Endothelial cell of umbilical vein (primary cell): ENCODE measurements around the gene ABCD3. TPM values are rescaled to one million over a fixed set of nuclear protein-coding genes. Genes with fewer than 3 reads are reported as not detected.

Source experiments
- BruUV-seq: library from RNA; stranded (reverse); fragments of 400-500 nt; replicated peaks from 2 replicates; lab custom pipeline; 2021; lab: Mats Ljungman, UMichigan
- CTCF ChIA-PET: fragments of 300-600, 350-600 bp; sonication (Branson Sonifier 250); formaldehyde crosslinking; loops from one replicate; lab custom pipeline; 2021; ENCODE audit warnings: antibody characterized with exemption, inconsistent platforms; lab: Charles Lee
- POLR2A ChIA-PET: fragments of 300-600, 350-600 bp; sonication (Branson Sonifier 250); formaldehyde crosslinking; loops from one replicate; lab custom pipeline; 2021; ENCODE audit warnings: antibody characterized with exemption, inconsistent platforms; lab: Charles Lee
- DNase-seq: peaks from one replicate; pipeline ENCODE4 v3.0.0-alpha.2; 2011; ENCODE audit warnings: low read depth, low spot score
- FAIRE-seq: peaks from 2 replicates; lab custom pipeline; 2011; peaks lifted over from hg19 to GRCh38; lab: Jason Lieb, UNC
- H2AFZ ChIP-seq: 2 replicates; pipeline ENCODE4 v1.6.0; 2012; ENCODE audit warnings: low read depth, low read length, control low read depth, inconsistent platforms
- H3K27ac ChIP-seq: 2 replicates; pipeline ENCODE4 v1.5.1; 2011; ENCODE audit warnings: low read depth, mild to moderate bottlenecking, control low read depth, low read length, moderate library complexity; ENCODE audit not compliant: insufficient read depth
- H3K27me3 ChIP-seq, 2 experiments: 2 replicates each; pipeline versions ENCODE4 v1.6.0 to v1.6.1; 2011; ENCODE audit warnings: low read length in 2 of 2, mixed read lengths in 1 of 2; ENCODE audit not compliant: control insufficient read depth in 2 of 2, insufficient read depth in 2 of 2
- H3K36me3 ChIP-seq, 2 experiments: 2 replicates in 1 of 2; 3 replicates in 1 of 2; pipeline ENCODE4 v1.5.1; 2011; ENCODE audit warnings: low read length in 2 of 2, mild to moderate bottlenecking in 1 of 2, moderate library complexity in 1 of 2; ENCODE audit not compliant: control insufficient read depth in 2 of 2, insufficient read depth in 2 of 2; ENCODE audit errors: extremely low read depth in 1 of 2
- H3K4me1 ChIP-seq: 3 replicates; pipeline ENCODE4 v1.5.1; 2011; ENCODE audit warnings: mild to moderate bottlenecking, low read length; ENCODE audit not compliant: control insufficient read depth, insufficient read depth; ENCODE audit errors: extremely low read depth
- H3K4me2 ChIP-seq: 2 replicates; pipeline ENCODE4 v1.6.1; 2011; ENCODE audit warnings: low read length, control low read depth, mixed read lengths; ENCODE audit not compliant: insufficient read depth
- H3K4me3 ChIP-seq, 3 experiments: fragments of 200-600 bp in 1 of 3; sonication (generic), shearing (Covaris generic) in 1 of 3; replicated peaks in 1 of 3; 2 replicates each; pipeline ENCODE4 v1.5.1; 2011 to 2016; ENCODE audit warnings: control low read depth in 3 of 3, low read length in 3 of 3, mild to moderate bottlenecking in 2 of 3, inconsistent platforms in 1 of 3, low read depth in 1 of 3, moderate library complexity in 1 of 3; ENCODE audit not compliant: insufficient read depth in 1 of 3
- H3K79me2 ChIP-seq: 2 replicates; pipeline ENCODE4 v1.6.0; 2012; ENCODE audit warnings: low read length, inconsistent platforms; ENCODE audit not compliant: control insufficient read depth, insufficient read depth
- H3K9ac ChIP-seq: replicated peaks from 2 replicates; pipeline ENCODE3; 2011; ENCODE audit warnings: low read length, control low read depth; ENCODE audit not compliant: insufficient read depth; ENCODE audit errors: extremely low read depth
- H3K9me1 ChIP-seq: replicated peaks from 3 replicates; pipeline ENCODE4 v1.6.0; 2011; ENCODE audit warnings: mild to moderate bottlenecking, low read length; ENCODE audit not compliant: control insufficient read depth, insufficient read depth; ENCODE audit errors: extremely low read depth
- H3K9me3 ChIP-seq: replicated peaks from 2 replicates; pipeline ENCODE4 v1.5.1; 2012; ENCODE audit warnings: low read length, inconsistent platforms; ENCODE audit not compliant: control insufficient read depth, insufficient read depth
- H4K20me1 ChIP-seq: replicated peaks from 2 replicates; pipeline ENCODE3; 2011; ENCODE audit warnings: mild to moderate bottlenecking, low read length; ENCODE audit not compliant: control insufficient read depth, insufficient read depth; ENCODE audit errors: extremely low read depth
- CTCF ChIP-seq, 2 donors: IDR thresholded peaks; 1 replicate in 1 of 2; 2 replicates in 1 of 2; pipeline ENCODE4 v1.5.1; 2011; ENCODE audit warnings: low read length in 2 of 2, mild to moderate bottlenecking in 2 of 2, moderate library complexity in 2 of 2, control low read depth in 1 of 2, inconsistent platforms in 1 of 2, low read depth in 1 of 2; ENCODE audit not compliant: insufficient read depth in 1 of 2; ENCODE audit errors: extremely low read depth in 1 of 2
- EZH2 ChIP-seq: IDR thresholded peaks from 2 replicates; pipeline ENCODE4 v1.6.1; 2012; ENCODE audit warnings: borderline replicate concordance, low read depth, mild to moderate bottlenecking, moderate library complexity, low read length, inconsistent platforms; ENCODE audit not compliant: severe bottlenecking
- FOS ChIP-seq: IDR thresholded peaks from 2 replicates; pipeline ENCODE4 v1.6.1; 2011; ENCODE audit warnings: mild to moderate bottlenecking, low read length, moderate library complexity, borderline replicate concordance; ENCODE audit not compliant: insufficient read depth
- GATA2 ChIP-seq: IDR thresholded peaks from 2 replicates; pipeline ENCODE4 v1.7.0; 2011; ENCODE audit warnings: low read depth, mild to moderate bottlenecking, moderate library complexity, mixed read lengths, low read length; ENCODE audit not compliant: insufficient read length, insufficient read depth
- JUN ChIP-seq: IDR thresholded peaks from 2 replicates; pipeline ENCODE4 v1.6.1; 2011; ENCODE audit warnings: borderline replicate concordance, low read depth; ENCODE audit not compliant: insufficient read length, insufficient read depth
- MAX ChIP-seq: IDR thresholded peaks from 2 replicates; pipeline ENCODE4 v1.6.1; 2011; ENCODE audit not compliant: insufficient read depth, insufficient read length
- MYC ChIP-seq: IDR thresholded peaks from one replicate; pipeline ENCODE4 v1.6.1; 2011; ENCODE audit warnings: mild to moderate bottlenecking, low read depth, low read length
- POLR2A ChIP-seq: IDR thresholded peaks from 2 replicates; pipeline ENCODE4 v1.6.1; 2012; ENCODE audit warnings: low read depth, mild to moderate bottlenecking, control low read depth, low read length
- POLR2AphosphoS5 ChIP-seq: IDR thresholded peaks from 2 replicates; pipeline ENCODE4 v1.6.1; 2012; ENCODE audit warnings: low read depth, mild to moderate bottlenecking, control low read depth, low read length, moderate library complexity; ENCODE audit not compliant: insufficient read depth
- dilution Hi-C: fragments of 300-500 bp; cut with MboI; formaldehyde crosslinking; loops from one replicate; pipeline ENCODE4 v1.15.0; 2019; ENCODE audit warnings: low sequenced_read_pairs; ENCODE audit not compliant: extremely low pct_ligation_motif_present
- intact Hi-C: fragments of 100-400 bp; cut with micrococcal nuclease; formaldehyde crosslinking; loops from one replicate; pipeline ENCODE4 v1.10.0; 2022
- polyA plus RNA-seq, 4 experiments: library from polyadenylated mRNA; depleted of rRNA in 3 of 4; stranded (reverse) in 3 of 4; unstranded in 1 of 4; fragments of >200 nt; gene quantifications; 2 replicates each; pipeline versions ENCODE4 v1.2.1 to v1.2.3, GENCODE V29; 2011 to 2012; ENCODE audit warnings: missing spikeins in 1 of 4
- total RNA-seq: library from RNA; stranded (reverse); gene quantifications from 2 replicates; pipeline ENCODE4 v1.2.3, GENCODE V29; 2021

Gene ABCD3
- total and polyA plus RNA-seq, 2 donors (not counting 3 experiments of a cell fraction or from before 2014, with no cell fraction given): 6.3 to 31.6 TPM

- TF ChIP-seq MYC (no peak), CTCF (IDR thresholded peaks at IDR 0.05; ENCODE audit: extremely low read depth in 1 of 2, insufficient read depth in 1 of 2, low read depth in 1 of 2, low read length in 2 of 2) (peak in 1 of 2 donors; percentile 3)
- Histone ChIP-seq H3K79me2 (no peaks in the 10 kb centered on the region), H3K27me3 (no peaks in the 10 kb centered on the region), H3K9ac (no peak overlapping the region), H2AFZ (no peak overlapping the region), H3K9me1 (no peaks in the 10 kb centered on the region), H3K27ac (no peak overlapping the region), H3K4me2 (no peak overlapping the region), H3K4me1 (no peaks in the 10 kb centered on the region), H3K36me3 (no peaks in the 10 kb centered on the region), H3K9me3 (no peaks in the 10 kb centered on the region), H4K20me1 (no peaks in the 10 kb centered on the region), H3K4me3 (no peak overlapping the region)
- intact Hi-C loops (no loop called here), dilution Hi-C loops (loop anchor here (25.0 kb wide), 1 partner anchor 285 kb away; the partner anchor contains the start of gene SLC44A3)
- BruUV-seq: no TSS peak
- ChIA-PET CTCF (interaction anchor here (1.0 to 2.5 kb wide), 7 partner anchors 12 to 514 kb away, joined by 3 to 17 read pairs (median 5); no protein-coding TSS in a partner anchor), POLR2A (no interaction called here)
- peak; percentile 20 for DNase-seq
- FAIRE-seq: no peak
These were observed 109.3 kb downstream of the ABCD3 start for GRCh38 chr1:94527447-94528031.

GRCh38 chr1:94528299-94528698 is 110.1 kb downstream of the ABCD3 start:
- no peak overlapping the region for H3K4me2 ChIP-seq
- no peaks in the 10 kb centered on the region for H3K79me2 ChIP-seq
- DNase-seq: no peak
- no peak overlapping the region for H3K27ac ChIP-seq
- TF ChIP-seq CTCF (IDR thresholded peaks at IDR 0.05; ENCODE audit: extremely low read depth in 1 of 2, insufficient read depth in 1 of 2, low read depth in 1 of 2, low read length in 2 of 2): no peak
- no peak for TF ChIP-seq POLR2AphosphoS5
- no peak for TF ChIP-seq MYC
- no peak for TF ChIP-seq POLR2A
- TF ChIP-seq EZH2: no peak
- no peak for TF ChIP-seq FOS
- TF ChIP-seq GATA2: no peak
- TF ChIP-seq JUN: no peak
- no peak for TF ChIP-seq MAX
- H3K9ac ChIP-seq: no peak overlapping the region
- no peaks in the 10 kb centered on the region for H3K9me3 ChIP-seq
- intact Hi-C loops (no loop called here), dilution Hi-C loops (loop anchor here (25.0 kb wide), 1 partner anchor 284 kb away; the partner anchor contains the start of gene SLC44A3)
- no peak overlapping the region for H3K4me3 ChIP-seq
- no peaks in the 10 kb centered on the region for H3K36me3 ChIP-seq
- no peaks in the 10 kb centered on the region for H3K27me3 ChIP-seq
- FAIRE-seq: peak; percentile 31
- BruUV-seq: no TSS peak
- ChIA-PET POLR2A (no interaction called here), CTCF (interaction anchor here (1.2 to 2.5 kb wide), 7 partner anchors 12 to 278 kb away, joined by 3 to 17 read pairs (median 4); partner anchors contain the start of gene F3)
- no peak overlapping the region for H2AFZ ChIP-seq
- H3K4me1 ChIP-seq: no peaks in the 10 kb centered on the region
- no peaks in the 10 kb centered on the region for H4K20me1 ChIP-seq
- no peaks in the 10 kb centered on the region for H3K9me1 ChIP-seq
